ENCODE measurements around the gene BTBD9. TPM values are rescaled to one million over a fixed set of nuclear protein-coding genes. Genes with fewer than 3 reads are reported as not detected.

Gene BTBD9
- total RNA-seq, 4 donors from 2014 or later: 10.6 to 16.6 (median 15.1) TPM

GRCh38 chr6:38564301-38564700 lies 75.4 kb downstream of the BTBD9 start:
- no peak overlapping the region for H3K4me3 ChIP-seq (ENCODE audit: low read depth, poor library complexity, severe bottlenecking)
- DNase-seq (ENCODE audit: low spot score in 2 of 2): no peak
- intact Hi-C loops (cut with DNase I; ENCODE audit: low total_unique reads): no loop called here
- no peak for TF ChIP-seq POLR2A (IDR thresholded peaks at IDR 0.05)
- TF ChIP-seq CTCF (IDR thresholded peaks at IDR 0.05): no peak
- 83 to 87% methylated on average over 4 of the region's 4 CpGs for WGBS, 2 donors

- WGBS, 2 donors: 74 to 78% methylated on average over 3 of the region's 3 CpGs
- H3K4me3 ChIP-seq (ENCODE audit: low read depth, poor library complexity, severe bottlenecking): no peak overlapping the region
- intact Hi-C loops (cut with DNase I; ENCODE audit: low total_unique reads): no loop called here
- no peak for DNase-seq (ENCODE audit: low spot score in 2 of 2)
- no peak for TF ChIP-seq CTCF (IDR thresholded peaks at IDR 0.05)
Measured at GRCh38 chr6:38555606-38556005, 84.1 kb downstream of the BTBD9 start.

- intact Hi-C loops (cut with DNase I; ENCODE audit: low total_unique reads): no loop called here
- TF ChIP-seq POLR2A (IDR thresholded peaks at IDR 0.05): no peak
- TF ChIP-seq CTCF (IDR thresholded peaks at IDR 0.05): no peak
- WGBS, 2 donors: 66 to 70% methylated on average over 4 of the region's 4 CpGs
- DNase-seq (ENCODE audit: low spot score in 2 of 2): no peak
- H3K4me3 ChIP-seq (ENCODE audit: low read depth, poor library complexity, severe bottlenecking): no peak overlapping the region
Measured at GRCh38 chr6:38554700-38555413, 84.9 kb downstream of the BTBD9 start.

GRCh38 chr6:38554014-38554413 lies 85.7 kb downstream of the BTBD9 start:
- intact Hi-C loops (cut with DNase I; ENCODE audit: low total_unique reads): no loop called here
- no peak overlapping the region for H3K4me3 ChIP-seq (ENCODE audit: low read depth, poor library complexity, severe bottlenecking)
- no peak for DNase-seq (ENCODE audit: low spot score in 2 of 2)
- TF ChIP-seq POLR2A (IDR thresholded peaks at IDR 0.05): no peak
- no peak for TF ChIP-seq CTCF (IDR thresholded peaks at IDR 0.05)

- TF ChIP-seq CTCF (IDR thresholded peaks at IDR 0.05) (no peak), POLR2A (IDR thresholded peaks at IDR 0.05) (no peak)
- intact Hi-C loops (cut with DNase I; ENCODE audit: low total_unique reads): no loop called here
- no peak for DNase-seq (ENCODE audit: low spot score in 2 of 2)
- WGBS, 2 donors: 90 to 91% methylated on average over 3 of the region's 3 CpGs
- H3K4me3 ChIP-seq (ENCODE audit: low read depth, poor library complexity, severe bottlenecking): no peak overlapping the region
Measured at GRCh38 chr6:38552121-38552520, 87.6 kb downstream of the BTBD9 start.

- whole genome bisulfite sequencing, 2 donors: 82 to 84% methylated on average over 5 of the region's 5 CpGs
- DNase-seq (ENCODE audit: low spot score in 2 of 2): no peak
- H3K4me3 ChIP-seq (ENCODE audit: low read depth, poor library complexity, severe bottlenecking): no peak overlapping the region
- intact Hi-C loops (cut with DNase I; ENCODE audit: low total_unique reads): no loop called here
- TF ChIP-seq POLR2A (IDR thresholded peaks at IDR 0.05): no peak
- no peak for TF ChIP-seq CTCF (IDR thresholded peaks at IDR 0.05)
Measured at GRCh38 chr6:38549795-38550194, 89.9 kb downstream of the BTBD9 start.

Measured in lower leg skin (tissue), 4 donors.